ENCODE results near the gene SAFB.

- TF ChIP-seq, protein P1, sequence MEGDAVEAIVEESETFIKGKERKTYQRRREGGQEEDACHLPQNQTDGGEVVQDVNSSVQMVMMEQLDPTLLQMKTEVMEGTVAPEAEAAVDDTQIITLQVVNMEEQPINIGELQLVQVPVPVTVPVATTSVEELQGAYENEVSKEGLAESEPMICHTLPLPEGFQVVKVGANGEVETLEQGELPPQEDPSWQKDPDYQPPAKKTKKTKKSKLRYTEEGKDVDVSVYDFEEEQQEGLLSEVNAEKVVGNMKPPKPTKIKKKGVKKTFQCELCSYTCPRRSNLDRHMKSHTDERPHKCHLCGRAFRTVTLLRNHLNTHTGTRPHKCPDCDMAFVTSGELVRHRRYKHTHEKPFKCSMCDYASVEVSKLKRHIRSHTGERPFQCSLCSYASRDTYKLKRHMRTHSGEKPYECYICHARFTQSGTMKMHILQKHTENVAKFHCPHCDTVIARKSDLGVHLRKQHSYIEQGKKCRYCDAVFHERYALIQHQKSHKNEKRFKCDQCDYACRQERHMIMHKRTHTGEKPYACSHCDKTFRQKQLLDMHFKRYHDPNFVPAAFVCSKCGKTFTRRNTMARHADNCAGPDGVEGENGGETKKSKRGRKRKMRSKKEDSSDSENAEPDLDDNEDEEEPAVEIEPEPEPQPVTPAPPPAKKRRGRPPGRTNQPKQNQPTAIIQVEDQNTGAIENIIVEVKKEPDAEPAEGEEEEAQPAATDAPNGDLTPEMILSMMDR (IDR thresholded peaks at IDR 0.05) = no peak
- TF ChIP-seq POLR2AphosphoS5 (IDR thresholded peaks at IDR 0.05; ENCODE audit: low read depth, low read length) (no peak), REST (IDR thresholded peaks at IDR 0.05; ENCODE audit: insufficient read depth in 1 of 2, low read depth in 2 of 2, low read length in 1 of 2) (no peak), SIN3A (IDR thresholded peaks at IDR 0.05; ENCODE audit: borderline replicate concordance, insufficient read depth, low read depth, low read length) (no peak), TCF7L2 (IDR thresholded peaks at IDR 0.05; ENCODE audit: low read depth, low read length) (no peak)
These were observed 9.8 kb downstream of the SAFB start for GRCh38 chr19:5632657-5633056.

Measured in Panc1 (cell line).